Activated CD4-positive, alpha-beta memory T cell treated with anti-CD3 and anti-CD28 coated beads, Interleukin-2, amount 10 ng/mL, durations not matched to agents 7 days and 5 days (primary cell): ENCODE data around the gene LACTBL1. TPM values are rescaled to one million over a fixed set of nuclear protein-coding genes. Genes with fewer than 3 reads are reported as not detected.

ENCODE experiments used
- CTCF ChIA-PET: fragments of 350-600 bp; sonication (Branson Sonifier 250); formaldehyde crosslinking; loops from one replicate; lab custom pipeline; 2021; ENCODE audit warnings: antibody characterized with exemption, inconsistent platforms; lab: Charles Lee
- POLR2A ChIA-PET: fragments of 350-600 bp; sonication (Branson Sonifier 250); formaldehyde crosslinking; loops from one replicate; lab custom pipeline; 2021; ENCODE audit warnings: antibody characterized with exemption; lab: Charles Lee
- DNase-seq: peaks from one replicate; pipeline ENCODE4 v3.0.0-alpha.2; 2020
- H3K27ac Mint-ChIP-seq: one replicate; pipeline ENCODE4 v1.8.0; 2021; ENCODE audit warnings: mild to moderate bottlenecking, mixed read lengths
- H3K27me3 Mint-ChIP-seq: one replicate; pipeline ENCODE4 v1.8.0; 2021; ENCODE audit warnings: mixed read lengths
- H3K36me3 Mint-ChIP-seq: one replicate; pipeline ENCODE4 v1.8.0; 2021; ENCODE audit warnings: low read depth, mixed read lengths
- H3K4me1 Mint-ChIP-seq: one replicate; pipeline ENCODE4 v1.8.0; 2021; ENCODE audit warnings: mixed read lengths
- H3K4me3 Mint-ChIP-seq: one replicate; pipeline ENCODE4 v1.8.0; 2021; ENCODE audit warnings: mild to moderate bottlenecking, mixed read lengths
- H3K9me3 Mint-ChIP-seq: one replicate; pipeline ENCODE4 v1.8.0; 2021; ENCODE audit warnings: mixed read lengths
- total RNA-seq, 2 experiments: library from RNA; stranded (reverse); gene quantifications; one replicate each; pipeline ENCODE4 v1.2.3, GENCODE V29; 2021

LACTBL1 gene
- total RNA-seq, 2 experiments from 2014 or later, result not detected

DNA sequence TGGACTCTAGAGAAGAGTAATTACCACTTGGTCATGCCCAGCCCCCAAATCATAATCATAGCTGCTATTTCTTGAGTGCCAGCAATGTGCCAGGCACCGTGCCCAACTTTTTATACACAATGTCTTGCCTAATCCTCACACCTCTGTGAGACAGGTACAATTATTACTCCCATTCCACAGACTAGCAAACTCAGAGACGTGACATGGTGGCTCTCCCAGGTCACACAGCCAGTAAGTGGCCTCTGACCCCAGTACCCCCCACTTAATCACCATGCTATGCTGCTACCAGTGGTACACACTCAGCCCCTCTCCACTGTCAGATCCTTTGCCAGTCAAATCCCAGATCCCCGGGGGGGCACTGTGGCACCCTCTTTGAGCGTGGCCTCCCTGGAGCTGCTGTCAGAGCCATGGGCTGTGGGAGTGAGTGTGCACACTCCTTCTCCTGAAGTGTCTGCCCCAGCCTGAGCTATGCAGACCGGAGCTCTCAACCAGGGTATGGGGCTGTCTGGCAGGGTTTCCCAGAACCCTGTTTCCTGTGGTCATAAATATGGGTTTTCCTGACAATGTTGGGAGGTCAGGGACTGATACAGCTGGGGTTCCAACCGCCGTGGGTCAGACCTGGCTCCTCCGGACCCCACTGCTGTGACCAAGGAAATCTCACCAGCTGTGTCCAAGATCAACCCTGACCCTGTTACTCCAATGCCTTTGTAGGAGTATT is 51.8 kb downstream of the LACTBL1 start:
- Mint-ChIP-seq H3K27me3 (peaks cover 4% of the 10 kb centered on the region), H3K9me3 (no peaks in the 10 kb centered on the region), H3K4me3 (no peak overlapping the region), H3K4me1 (no peaks in the 10 kb centered on the region), H3K27ac (no peak overlapping the region), H3K36me3 (no peaks in the 10 kb centered on the region)
- POLR2A ChIA-PET, result no interaction called here
- DNase-seq, result no peak
- CTCF ChIA-PET, result interaction anchor here (1.2 kb wide), 1 partner anchor 9 kb away, joined by 5 read pairs; no protein-coding TSS in a partner anchor

GRCh38 chr1:22920026-22920733 is 52.5 kb downstream of the LACTBL1 start:
- Mint-ChIP-seq H3K9me3 (no peaks in the 10 kb centered on the region), H3K27me3 (peaks cover 2% of the 10 kb centered on the region), H3K27ac (no peak overlapping the region), H3K4me3 (no peak overlapping the region), H3K36me3 (no peaks in the 10 kb centered on the region), H3K4me1 (no peaks in the 10 kb centered on the region)
- no peak for DNase-seq
- CTCF ChIA-PET, result interaction anchor here (1.2 kb wide), 1 partner anchor 10 kb away, joined by 5 read pairs; no protein-coding TSS in a partner anchor
- POLR2A ChIA-PET, result no interaction called here

GRCh38 chr1:22919341-22920025 is 53.2 kb downstream of the LACTBL1 start:
- no peaks in the 10 kb centered on the region for H3K9me3 Mint-ChIP-seq
- H3K36me3 Mint-ChIP-seq, result no peaks in the 10 kb centered on the region
- POLR2A ChIA-PET, result no interaction called here
- no peak for DNase-seq
- no peaks in the 10 kb centered on the region for H3K27me3 Mint-ChIP-seq
- H3K4me3 Mint-ChIP-seq, result no peak overlapping the region
- CTCF ChIA-PET, result no interaction called here
- no peak overlapping the region for H3K27ac Mint-ChIP-seq
- no peaks in the 10 kb centered on the region for H3K4me1 Mint-ChIP-seq

DNA sequence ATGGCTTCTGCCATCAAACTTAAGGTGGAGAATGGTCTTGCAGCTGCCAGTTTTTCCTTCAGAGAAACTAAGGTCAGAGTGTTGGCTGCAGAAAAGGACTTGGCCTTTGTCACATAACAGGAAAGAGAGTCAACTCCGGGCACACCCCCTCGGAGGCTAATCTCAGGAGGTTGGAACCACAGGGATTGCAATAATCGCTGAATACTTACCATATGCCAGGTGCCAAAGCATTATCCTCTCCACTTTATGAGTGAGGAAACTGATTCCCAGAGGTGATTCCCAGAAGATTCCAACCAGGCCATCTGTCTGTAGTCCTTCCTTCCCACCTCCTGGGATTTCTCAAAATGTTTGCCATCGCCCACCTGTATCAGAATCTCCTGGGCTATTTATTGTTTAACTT is 54.0 kb downstream of the LACTBL1 start:
- no peak for DNase-seq
- H3K27ac Mint-ChIP-seq, result no peak overlapping the region
- no peaks in the 10 kb centered on the region for H3K27me3 Mint-ChIP-seq
- ChIA-PET POLR2A (no interaction called here), CTCF (no interaction called here)
- H3K36me3 Mint-ChIP-seq, result no peaks in the 10 kb centered on the region
- H3K4me1 Mint-ChIP-seq, result no peaks in the 10 kb centered on the region
- no peaks in the 10 kb centered on the region for H3K9me3 Mint-ChIP-seq
- H3K4me3 Mint-ChIP-seq, result no peak overlapping the region

DNA sequence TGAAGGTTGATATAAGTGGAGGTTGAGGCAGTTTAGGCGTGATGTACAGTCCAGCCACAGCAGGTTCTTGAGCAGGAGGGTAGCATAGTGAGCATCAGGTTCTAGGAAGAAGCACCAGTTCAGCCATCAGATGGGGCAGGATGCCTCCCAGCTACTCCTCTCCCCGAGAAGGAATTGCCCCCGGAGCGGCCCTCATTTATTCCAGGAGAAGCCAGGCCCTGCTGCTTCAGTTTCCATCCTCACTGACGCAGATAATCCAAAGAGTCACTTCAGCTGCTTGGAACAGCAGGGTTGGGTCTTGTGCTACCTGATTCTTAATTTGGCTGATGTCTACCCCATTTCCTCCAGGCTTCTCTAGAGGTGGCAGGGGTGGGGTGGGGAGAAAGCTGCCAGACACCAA is 54.7 kb downstream of the LACTBL1 start:
- ChIA-PET CTCF (no interaction called here), POLR2A (no interaction called here)
- no peaks in the 10 kb centered on the region for H3K27me3 Mint-ChIP-seq
- H3K4me3 Mint-ChIP-seq, result no peak overlapping the region
- no peaks in the 10 kb centered on the region for H3K9me3 Mint-ChIP-seq
- DNase-seq, result no peak
- no peaks in the 10 kb centered on the region for H3K4me1 Mint-ChIP-seq
- no peaks in the 10 kb centered on the region for H3K36me3 Mint-ChIP-seq
- H3K27ac Mint-ChIP-seq, result no peak overlapping the region

- Mint-ChIP-seq H3K4me3 (no peak overlapping the region), H3K9me3 (no peaks in the 10 kb centered on the region), H3K27me3 (no peaks in the 10 kb centered on the region), H3K36me3 (no peaks in the 10 kb centered on the region), H3K4me1 (no peaks in the 10 kb centered on the region), H3K27ac (no peak overlapping the region)
- ChIA-PET POLR2A (no interaction called here), CTCF (no interaction called here)
- DNase-seq, result no peak
These were observed 56.2 kb downstream of the LACTBL1 start for GRCh38 chr1:22916471-22916820.

GRCh38 chr1:22915816-22916470 is 56.7 kb downstream of the LACTBL1 start:
- ChIA-PET POLR2A (no interaction called here), CTCF (no interaction called here)
- no peak for DNase-seq
- no peak overlapping the region for H3K4me3 Mint-ChIP-seq
- no peak overlapping the region for H3K27ac Mint-ChIP-seq
- no peaks in the 10 kb centered on the region for H3K4me1 Mint-ChIP-seq
- H3K9me3 Mint-ChIP-seq, result no peaks in the 10 kb centered on the region
- H3K27me3 Mint-ChIP-seq, result no peaks in the 10 kb centered on the region
- no peaks in the 10 kb centered on the region for H3K36me3 Mint-ChIP-seq

DNA sequence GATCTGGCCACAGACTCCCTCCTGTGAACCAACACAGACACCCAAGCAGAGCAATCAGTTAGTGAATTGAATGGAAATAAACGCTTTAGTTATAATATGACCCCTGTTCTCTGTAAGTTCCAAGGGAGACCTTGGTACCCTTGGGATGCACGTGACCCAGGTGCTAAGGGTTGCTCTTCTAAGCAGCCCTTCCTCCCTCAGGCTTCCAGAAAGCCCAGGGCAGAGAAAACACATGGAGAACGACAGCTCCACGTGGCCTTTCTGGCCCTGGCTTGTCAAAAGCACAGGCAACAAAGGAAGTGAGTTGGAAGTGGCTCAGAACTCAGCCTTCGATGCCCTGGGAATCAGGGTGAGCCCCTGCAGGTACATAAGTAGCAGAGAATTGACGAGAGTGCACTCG is 57.4 kb downstream of the LACTBL1 start:
- no peak overlapping the region for H3K27ac Mint-ChIP-seq
- no peaks in the 10 kb centered on the region for H3K27me3 Mint-ChIP-seq
- H3K36me3 Mint-ChIP-seq, result no peaks in the 10 kb centered on the region
- POLR2A ChIA-PET, result no interaction called here
- no peaks in the 10 kb centered on the region for H3K4me1 Mint-ChIP-seq
- CTCF ChIA-PET, result no interaction called here
- H3K4me3 Mint-ChIP-seq, result no peak overlapping the region
- H3K9me3 Mint-ChIP-seq, result no peaks in the 10 kb centered on the region
- DNase-seq, result no peak

DNA sequence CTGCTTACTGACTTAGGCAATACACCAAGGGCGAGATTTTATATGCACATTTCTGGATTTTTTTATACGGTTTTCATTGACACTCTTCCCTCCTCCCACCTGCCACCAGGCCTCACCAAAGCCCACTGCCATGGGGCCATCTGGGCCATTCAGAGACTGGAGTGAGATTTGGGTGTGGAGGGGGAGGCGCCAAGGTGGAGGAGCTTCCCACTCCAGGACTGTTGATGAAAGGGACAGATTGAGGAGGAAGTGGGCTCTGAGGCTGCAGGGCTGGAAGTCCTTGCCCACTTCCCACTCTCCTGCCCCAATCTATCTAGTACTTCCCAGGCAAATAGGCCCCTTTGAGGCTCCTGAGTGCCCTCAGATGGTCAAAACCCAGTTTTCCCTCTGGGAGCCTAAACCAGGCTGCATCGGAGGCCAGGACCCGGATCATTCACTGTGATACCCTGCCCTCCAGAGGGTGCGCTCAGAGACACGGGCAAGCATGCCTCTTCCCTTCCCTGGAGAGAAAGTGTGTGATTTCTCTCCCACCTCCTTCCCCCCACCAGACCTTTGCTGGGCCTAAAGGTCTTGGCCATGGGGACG is 57.9 kb downstream of the LACTBL1 start:
- Mint-ChIP-seq H3K36me3 (no peaks in the 10 kb centered on the region), H3K9me3 (no peaks in the 10 kb centered on the region), H3K27ac (no peak overlapping the region), H3K4me3 (no peak overlapping the region), H3K27me3 (no peaks in the 10 kb centered on the region), H3K4me1 (no peaks in the 10 kb centered on the region)
- DNase-seq, result no peak
- CTCF ChIA-PET, result no interaction called here
- POLR2A ChIA-PET, result no interaction called here

DNA sequence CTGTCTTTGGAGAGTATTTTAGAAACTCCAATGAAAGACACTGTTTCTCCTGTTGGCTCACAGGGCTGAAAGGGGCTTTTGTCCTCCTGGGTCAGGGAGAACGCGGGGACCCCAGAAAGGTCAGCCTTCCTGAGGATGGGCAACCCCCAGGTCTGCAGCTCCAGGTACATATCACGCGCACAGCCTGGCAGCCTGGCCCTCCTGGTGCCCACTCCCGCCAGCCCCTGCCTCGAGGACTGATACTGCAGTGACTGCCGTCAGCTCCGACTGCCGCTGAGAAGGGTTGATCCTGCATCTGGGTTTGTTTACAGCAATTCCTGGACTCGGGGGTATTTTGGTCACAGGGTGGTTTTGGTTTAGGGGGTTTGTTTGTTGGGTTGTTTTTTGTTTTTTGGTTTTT is 58.5 kb downstream of the LACTBL1 start:
- H3K27me3 Mint-ChIP-seq, result no peaks in the 10 kb centered on the region
- POLR2A ChIA-PET, result no interaction called here
- no peak overlapping the region for H3K4me3 Mint-ChIP-seq
- H3K4me1 Mint-ChIP-seq, result no peaks in the 10 kb centered on the region
- CTCF ChIA-PET, result no interaction called here
- H3K9me3 Mint-ChIP-seq, result no peaks in the 10 kb centered on the region
- DNase-seq, result no peak
- no peak overlapping the region for H3K27ac Mint-ChIP-seq
- no peaks in the 10 kb centered on the region for H3K36me3 Mint-ChIP-seq

DNA sequence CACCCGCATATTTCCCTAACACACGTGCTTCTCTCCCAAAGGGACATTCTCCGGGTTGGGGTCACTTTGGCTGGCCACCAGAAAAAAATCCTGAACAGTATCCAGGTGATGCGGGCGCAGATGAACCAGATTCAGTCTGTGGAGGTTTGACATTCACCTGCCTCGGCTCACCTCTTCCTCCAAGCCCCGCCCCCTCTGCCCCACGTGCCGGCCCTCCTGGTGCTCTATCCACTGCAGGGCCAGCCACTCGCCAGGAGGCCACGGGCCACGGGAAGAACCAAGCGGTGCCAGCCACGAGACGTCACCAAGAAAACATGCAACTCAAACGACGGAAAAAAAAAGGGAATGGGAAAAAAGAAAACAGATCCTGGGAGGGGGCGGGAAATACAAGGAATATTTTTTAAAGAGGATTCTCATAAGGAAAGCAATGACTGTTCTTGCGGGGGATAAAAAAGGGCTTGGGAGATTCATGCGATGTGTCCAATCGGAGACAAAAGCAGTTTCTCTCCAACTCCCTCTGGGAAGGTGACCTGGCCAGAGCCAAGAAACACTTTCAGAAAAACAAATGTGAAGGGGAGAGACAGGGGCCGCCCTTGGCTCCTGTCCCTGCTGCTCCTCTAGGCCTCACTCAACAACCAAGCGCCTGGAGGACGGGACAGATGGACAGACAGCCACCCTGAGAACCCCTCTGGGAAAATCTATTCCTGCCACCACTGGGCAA is 59.1 kb downstream of the LACTBL1 start:
- no peak overlapping the region for H3K4me3 Mint-ChIP-seq
- H3K36me3 Mint-ChIP-seq, result no peaks in the 10 kb centered on the region
- H3K4me1 Mint-ChIP-seq, result no peaks in the 10 kb centered on the region
- no peak for DNase-seq
- ChIA-PET CTCF (no interaction called here), POLR2A (no interaction called here)
- H3K27ac Mint-ChIP-seq, result no peak overlapping the region
- no peaks in the 10 kb centered on the region for H3K27me3 Mint-ChIP-seq
- H3K9me3 Mint-ChIP-seq, result no peaks in the 10 kb centered on the region

DNA sequence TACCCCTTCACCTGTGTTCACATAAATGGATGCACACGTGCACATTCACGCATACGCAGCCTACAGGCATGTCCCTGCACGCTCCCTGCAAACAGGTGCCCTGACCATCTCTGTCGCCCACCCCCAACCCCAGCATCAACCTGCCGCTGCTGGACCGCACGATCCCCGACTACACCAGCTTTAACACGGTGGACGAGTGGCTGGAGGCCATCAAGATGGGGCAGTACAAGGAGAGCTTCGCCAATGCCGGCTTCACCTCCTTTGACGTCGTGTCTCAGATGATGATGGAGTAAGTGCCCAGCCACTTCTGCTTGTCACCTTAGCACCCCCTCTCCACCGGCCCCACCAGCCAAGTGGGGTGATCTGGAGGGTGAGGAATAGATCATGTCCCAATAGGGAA is 60.4 kb downstream of the LACTBL1 start:
- no peaks in the 10 kb centered on the region for H3K9me3 Mint-ChIP-seq
- DNase-seq, result no peak
- no peaks in the 10 kb centered on the region for H3K27me3 Mint-ChIP-seq
- ChIA-PET POLR2A (no interaction called here), CTCF (no interaction called here)
- no peaks in the 10 kb centered on the region for H3K4me1 Mint-ChIP-seq
- H3K4me3 Mint-ChIP-seq, result no peak overlapping the region
- H3K27ac Mint-ChIP-seq, result no peak overlapping the region
- no peaks in the 10 kb centered on the region for H3K36me3 Mint-ChIP-seq
